Activated naive CD8-positive, alpha-beta T cell treated with anti-CD3 and anti-CD28 coated beads, Interleukin-2, amount 10 ng/mL, durations not matched to agents 7 days and 5 days (primary cell): ENCODE measurements around the gene ALDH1A2. TPM values are rescaled to one million over a fixed set of nuclear protein-coding genes. Genes with fewer than 3 reads are reported as not detected.
"Not testable (repeated sequence)": the region's sequence is repeated elsewhere in the genome, so short reads cannot be mapped to it uniquely, and the experiment has no call there.

ENCODE experiments used
- ATAC-seq: fragments of 150-1000 bp; cut with Tn5 transposase; one replicate; pipeline ENCODE4 v1.10.0; 2021; ENCODE audit warnings: low read depth, moderate library complexity
- POLR2A ChIA-PET: fragments of 350-600 bp; sonication (Branson Sonifier 250); formaldehyde crosslinking; loops from one replicate; lab custom pipeline; 2021; ENCODE audit warnings: antibody characterized with exemption; lab: Charles Lee
- DNase-seq: peaks from one replicate; pipeline ENCODE4 v3.0.0; 2021
- H3K27ac Mint-ChIP-seq: one replicate; pipeline ENCODE4 v1.8.0; 2022; ENCODE audit warnings: mild to moderate bottlenecking, mixed read lengths
- H3K27me3 Mint-ChIP-seq: one replicate; pipeline ENCODE4 v1.8.0; 2022; ENCODE audit warnings: mild to moderate bottlenecking, moderate library complexity, mixed read lengths
- H3K36me3 Mint-ChIP-seq: one replicate; pipeline ENCODE4 v1.8.0; 2021; ENCODE audit warnings: mild to moderate bottlenecking, mixed read lengths
- H3K4me1 Mint-ChIP-seq: one replicate; pipeline ENCODE4 v1.8.0; 2021; ENCODE audit warnings: mixed read lengths
- H3K4me3 Mint-ChIP-seq: one replicate; pipeline ENCODE4 v1.8.0; 2022; ENCODE audit warnings: mild to moderate bottlenecking, moderate library complexity, mixed read lengths
- H3K9me3 Mint-ChIP-seq: one replicate; pipeline ENCODE4 v1.8.0; 2021; ENCODE audit warnings: mixed read lengths
- total RNA-seq, 2 experiments: library from RNA; stranded (reverse); gene quantifications; one replicate each; pipeline ENCODE4 v1.2.3, GENCODE V29; 2021

Gene ALDH1A2
- total RNA-seq, 2 experiments from 2014 or later: 0.62 to 0.86 TPM

DNA sequence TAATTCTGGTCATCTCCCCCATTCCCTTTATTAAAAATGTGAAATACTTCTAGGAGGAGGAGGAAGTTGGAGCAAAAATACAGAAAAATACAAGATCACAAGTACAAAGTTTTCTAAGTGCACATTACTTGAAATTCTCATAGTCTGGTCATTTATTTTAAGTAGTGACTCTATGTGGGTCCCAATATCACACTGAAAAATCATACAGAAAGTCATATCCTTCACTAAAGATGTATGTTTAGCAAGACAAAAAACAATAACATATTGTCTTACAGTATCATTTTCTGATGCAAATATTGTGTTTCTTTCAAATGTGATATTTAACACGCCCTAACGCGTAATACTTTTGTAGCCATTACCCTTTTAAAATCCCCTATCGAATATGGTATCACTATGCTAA is 2.5 kb downstream of the ALDH1A2 start:
- H3K27me3 Mint-ChIP-seq: peaks cover 65% of the 10 kb centered on the region
- H3K36me3 Mint-ChIP-seq: no peaks in the 10 kb centered on the region
- peaks cover 3% of the 10 kb centered on the region for H3K4me1 Mint-ChIP-seq
- DNase-seq (no peak), ATAC-seq (no peak)
- no peak overlapping the region for H3K4me3 Mint-ChIP-seq
- no peak overlapping the region for H3K27ac Mint-ChIP-seq
- POLR2A ChIA-PET: no interaction called here
- H3K9me3 Mint-ChIP-seq: no peaks in the 10 kb centered on the region

DNA sequence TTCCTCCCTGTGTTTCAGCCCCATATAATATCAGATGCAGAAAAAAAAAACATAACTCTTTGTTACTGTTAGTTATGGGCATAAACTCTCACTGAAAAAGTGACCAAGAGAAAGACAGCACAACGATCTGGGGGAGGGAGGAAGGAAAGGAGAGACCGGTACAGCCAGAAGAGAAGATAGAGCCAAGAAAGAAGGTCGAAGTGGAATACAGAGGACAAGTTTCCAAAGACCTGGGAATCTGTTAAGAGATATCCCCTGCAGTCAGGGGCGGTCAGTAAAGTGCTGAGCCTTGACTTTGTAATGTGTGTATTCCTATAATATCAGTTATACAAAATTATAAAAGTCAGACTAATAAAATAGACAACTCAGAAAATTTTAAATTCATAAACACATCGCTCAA is 3.3 kb downstream of the ALDH1A2 start:
- peaks cover 3% of the 10 kb centered on the region for H3K4me1 Mint-ChIP-seq
- no peak for ATAC-seq
- peaks cover 63% of the 10 kb centered on the region for H3K27me3 Mint-ChIP-seq

DNA sequence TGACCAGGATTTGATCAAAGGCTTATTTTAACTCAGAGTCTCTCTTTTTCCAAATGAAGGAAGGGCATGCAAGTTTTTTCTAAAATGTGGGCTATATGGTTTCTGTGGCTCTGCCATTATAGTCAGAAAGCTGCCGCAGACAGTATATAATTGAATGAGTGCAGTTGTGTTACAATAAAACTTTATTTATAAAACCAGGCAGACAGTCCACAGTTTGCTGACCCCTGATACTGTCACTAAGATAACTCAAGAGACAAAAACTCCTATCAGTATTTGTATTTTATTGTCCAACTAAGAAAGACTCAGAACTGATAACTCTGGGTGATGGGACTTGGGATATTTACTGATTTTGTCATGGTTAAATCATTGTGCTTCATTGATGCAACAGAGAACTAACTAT is 4.9 kb downstream of the ALDH1A2 start:
- no peak for DNase-seq

More for the DNA sequence above, 3.3 kb downstream of the ALDH1A2 start:
- H3K9me3 Mint-ChIP-seq: no peaks in the 10 kb centered on the region
- POLR2A ChIA-PET: no interaction called here
- H3K4me3 Mint-ChIP-seq: no peak overlapping the region
- no peaks in the 10 kb centered on the region for H3K36me3 Mint-ChIP-seq
- H3K27ac Mint-ChIP-seq: no peak overlapping the region
- no peak for DNase-seq

DNA sequence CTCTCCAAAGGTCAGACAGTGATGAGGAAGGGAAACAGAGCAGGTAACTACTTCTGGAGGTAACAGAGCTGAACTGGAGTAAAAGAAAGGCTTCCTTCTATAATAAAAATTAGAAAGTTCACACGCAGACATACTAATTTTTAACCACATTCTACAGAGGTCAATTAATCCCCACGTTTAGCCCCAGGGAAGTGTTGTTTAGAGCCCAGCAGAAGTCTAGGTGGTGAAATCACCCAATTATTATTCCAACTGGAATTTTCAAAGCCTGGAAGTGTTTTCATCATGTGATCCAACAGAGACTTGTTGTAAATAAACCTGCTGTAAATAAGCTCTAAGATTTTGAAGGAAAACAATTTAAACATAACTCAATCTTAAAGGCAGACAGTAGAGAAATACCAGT is 6.8 kb downstream of the ALDH1A2 start:
- Mint-ChIP-seq H3K27me3 (peaks cover 73% of the 10 kb centered on the region), H3K9me3 (no peaks in the 10 kb centered on the region), H3K4me1 (no peaks in the 10 kb centered on the region), H3K36me3 (no peaks in the 10 kb centered on the region), H3K27ac (no peak overlapping the region), H3K4me3 (no peak overlapping the region)
- POLR2A ChIA-PET: no interaction called here
- ATAC-seq (no peak), DNase-seq (no peak)

More for the DNA sequence above, 4.9 kb downstream of the ALDH1A2 start:
- no peaks in the 10 kb centered on the region for H3K36me3 Mint-ChIP-seq
- no peak overlapping the region for H3K27ac Mint-ChIP-seq
- no peak overlapping the region for H3K4me3 Mint-ChIP-seq
- H3K27me3 Mint-ChIP-seq: peaks cover 70% of the 10 kb centered on the region
- H3K4me1 Mint-ChIP-seq: no peaks in the 10 kb centered on the region
- ATAC-seq: no peak
- POLR2A ChIA-PET: no interaction called here
- no peaks in the 10 kb centered on the region for H3K9me3 Mint-ChIP-seq

DNA sequence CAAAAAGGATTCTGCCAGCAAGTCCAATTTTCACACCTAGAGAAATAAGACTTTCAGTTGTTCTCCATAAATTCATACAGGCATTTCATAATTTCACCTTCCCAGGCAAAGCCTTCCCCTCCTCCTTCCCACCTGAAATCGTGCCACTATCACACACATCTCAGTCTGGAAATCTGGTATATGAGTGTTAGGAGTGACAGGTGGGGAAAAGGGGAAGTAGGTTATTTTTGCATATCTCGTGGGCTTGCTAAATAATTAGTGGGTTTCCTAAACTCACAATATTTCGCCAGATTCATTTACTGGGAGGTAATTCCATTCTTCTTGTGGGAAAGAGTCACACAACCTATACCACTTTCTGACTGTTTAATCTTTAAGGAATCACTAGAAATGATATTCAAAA is 7.4 kb downstream of the ALDH1A2 start:
- no peak overlapping the region for H3K27ac Mint-ChIP-seq
- H3K27me3 Mint-ChIP-seq: peaks cover 68% of the 10 kb centered on the region
- no peak overlapping the region for H3K4me3 Mint-ChIP-seq
- no peaks in the 10 kb centered on the region for H3K36me3 Mint-ChIP-seq
- no peaks in the 10 kb centered on the region for H3K4me1 Mint-ChIP-seq
- ATAC-seq (no peak), DNase-seq (no peak)
- no peaks in the 10 kb centered on the region for H3K9me3 Mint-ChIP-seq
- POLR2A ChIA-PET: no interaction called here

DNA sequence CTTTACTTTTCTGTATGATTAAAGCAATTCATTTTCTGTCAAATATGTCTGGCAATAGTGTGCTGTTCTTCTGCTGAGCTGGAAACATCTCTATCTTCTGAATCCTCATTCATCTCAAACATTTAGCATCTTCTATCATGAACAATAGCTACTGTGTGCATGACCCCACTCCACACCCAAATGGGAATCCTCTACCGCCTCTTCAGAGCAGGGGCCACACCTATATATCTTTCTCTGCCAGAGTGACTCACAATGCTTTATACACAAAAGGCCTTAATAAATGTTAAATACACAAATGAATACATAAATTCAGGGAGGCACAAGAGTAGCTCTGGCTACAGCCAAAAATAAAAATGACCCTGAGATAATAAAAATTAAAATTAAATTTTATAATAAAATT is 8.0 kb downstream of the ALDH1A2 start:
- Mint-ChIP-seq H3K9me3 (no peaks in the 10 kb centered on the region), H3K4me3 (no peak overlapping the region), H3K27me3 (peaks cover 67% of the 10 kb centered on the region), H3K36me3 (no peaks in the 10 kb centered on the region), H3K27ac (no peak overlapping the region), H3K4me1 (no peaks in the 10 kb centered on the region)
- POLR2A ChIA-PET: no interaction called here
- no peak for DNase-seq
- no peak for ATAC-seq

DNA sequence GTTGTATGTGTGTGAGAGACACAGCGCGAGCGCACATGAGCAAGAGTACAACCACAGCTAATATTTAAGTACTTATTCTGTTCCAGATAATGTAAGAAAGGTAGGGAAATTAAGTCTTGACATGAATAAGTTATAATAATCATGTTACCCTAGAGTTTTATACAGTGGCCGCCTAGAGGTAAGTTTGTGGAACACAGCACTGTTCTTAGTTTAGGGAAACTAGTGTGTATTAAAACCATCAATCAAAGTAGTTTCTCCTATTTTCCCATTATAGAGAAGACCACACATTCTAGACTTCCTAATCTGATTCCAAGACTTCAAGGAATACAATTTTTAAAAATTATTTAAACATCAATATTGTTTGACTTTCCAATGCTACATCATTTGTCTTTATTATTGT is 9.5 kb downstream of the ALDH1A2 start:
- POLR2A ChIA-PET: no interaction called here
- no peaks in the 10 kb centered on the region for H3K36me3 Mint-ChIP-seq

DNA sequence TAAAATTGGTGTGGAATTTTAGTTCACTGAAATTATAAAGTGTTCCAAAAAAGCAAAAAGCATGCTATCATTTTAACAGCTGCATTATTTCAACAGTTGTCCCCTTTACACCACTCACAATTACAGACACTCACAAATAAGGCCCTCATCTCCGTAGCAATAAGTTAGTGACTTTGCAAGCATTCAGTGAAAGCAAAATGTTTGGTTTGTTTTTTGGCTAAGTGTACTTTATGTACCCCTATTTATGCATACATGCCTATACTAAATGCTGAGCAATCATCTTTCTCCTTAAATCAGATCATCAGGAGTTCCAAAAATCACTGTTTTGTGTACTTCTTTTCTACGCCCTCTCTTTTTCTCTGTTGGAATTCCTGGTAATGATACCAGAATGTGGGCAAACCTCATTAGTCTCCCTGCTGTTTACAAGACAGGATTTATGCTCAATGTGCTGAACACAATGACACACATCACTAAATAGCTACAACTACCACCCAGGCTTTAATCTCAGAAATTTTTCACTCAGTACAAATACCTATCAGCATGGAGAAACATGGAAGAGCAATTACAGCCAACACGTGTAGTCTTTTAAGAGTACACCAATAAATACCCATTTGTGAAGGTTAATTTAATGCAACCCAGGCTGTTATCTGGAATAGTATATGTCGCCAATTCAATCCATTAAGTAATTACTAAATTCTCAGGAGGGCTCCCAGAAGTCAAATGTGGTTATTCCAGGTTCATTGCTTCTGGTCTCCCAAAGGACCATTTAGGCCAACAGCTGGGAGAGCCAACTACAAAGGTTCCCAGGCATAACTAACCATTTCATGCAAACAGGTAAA is 12.0 kb downstream of the ALDH1A2 start:
- H3K9me3 Mint-ChIP-seq: no peaks in the 10 kb centered on the region
- no peak overlapping the region for H3K27ac Mint-ChIP-seq
- ATAC-seq (no peak), DNase-seq (no peak)
- H3K4me3 Mint-ChIP-seq: no peak overlapping the region
- no peaks in the 10 kb centered on the region for H3K4me1 Mint-ChIP-seq
- peaks cover 53% of the 10 kb centered on the region for H3K27me3 Mint-ChIP-seq
- H3K36me3 Mint-ChIP-seq: no peaks in the 10 kb centered on the region
- POLR2A ChIA-PET: no interaction called here

More for the DNA sequence above, 9.5 kb downstream of the ALDH1A2 start:
- Mint-ChIP-seq H3K27ac (no peak overlapping the region), H3K4me1 (no peaks in the 10 kb centered on the region), H3K27me3 (peaks cover 59% of the 10 kb centered on the region), H3K9me3 (no peaks in the 10 kb centered on the region), H3K4me3 (no peak overlapping the region)
- DNase-seq (no peak), ATAC-seq (no peak)

DNA sequence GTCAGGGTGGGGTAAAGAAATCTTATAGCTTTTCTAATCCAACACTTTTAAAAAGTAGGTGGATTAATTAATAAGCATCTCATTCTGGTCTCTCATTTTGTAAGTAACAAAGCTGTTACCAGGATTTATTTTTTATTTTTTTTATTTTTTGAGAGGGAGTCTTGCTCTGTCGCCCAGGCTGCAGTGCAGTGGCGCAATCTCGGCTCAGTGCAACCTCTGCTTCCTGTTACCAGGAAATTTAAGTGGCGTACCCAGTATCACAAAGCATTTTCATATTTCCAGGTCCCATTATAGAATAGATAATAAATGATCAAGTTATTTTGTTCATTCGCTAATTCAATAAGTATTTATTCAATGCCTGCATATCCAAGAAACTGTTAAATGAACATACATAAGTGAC is 13.2 kb downstream of the ALDH1A2 start:
- Mint-ChIP-seq H3K4me1 (no peaks in the 10 kb centered on the region), H3K4me3 (no peak overlapping the region), H3K27me3 (peaks cover 49% of the 10 kb centered on the region), H3K36me3 (no peaks in the 10 kb centered on the region), H3K9me3 (no peaks in the 10 kb centered on the region), H3K27ac (no peak overlapping the region)
- no peak for ATAC-seq
- no peak for DNase-seq
- POLR2A ChIA-PET: no interaction called here

DNA sequence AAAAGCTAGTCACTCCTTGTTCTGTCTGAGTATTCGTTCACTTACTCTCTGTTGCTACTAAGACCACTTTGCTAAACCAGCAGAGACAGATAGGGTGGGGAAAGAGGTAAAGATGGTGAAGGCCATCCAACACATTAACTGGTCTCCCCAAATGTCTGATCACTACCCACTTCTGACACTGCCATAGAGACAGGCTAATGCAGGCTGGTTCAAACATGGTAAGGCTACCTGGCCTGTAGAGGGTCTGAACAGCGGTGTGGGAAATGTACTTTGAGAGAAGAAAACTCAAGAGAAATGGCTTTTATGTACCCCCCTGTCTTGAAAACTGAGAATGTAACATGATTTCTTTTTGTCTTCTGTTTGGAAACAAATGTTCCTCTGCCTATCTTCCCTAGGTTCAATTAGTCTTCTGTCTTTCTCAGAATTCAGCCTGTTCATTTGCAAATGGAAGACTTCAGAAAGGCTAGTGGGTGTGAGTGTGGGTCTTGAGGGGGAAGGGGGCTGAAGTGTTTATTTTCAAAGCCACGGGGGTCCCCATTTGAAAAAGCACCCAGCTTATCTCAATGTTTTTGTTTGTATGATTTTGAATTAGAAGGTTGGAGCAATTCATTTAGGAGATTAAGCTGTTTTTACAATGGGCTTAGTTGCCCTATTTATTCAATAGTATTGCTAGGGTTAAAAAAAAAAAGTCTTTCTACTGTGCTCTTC is 15.8 kb downstream of the ALDH1A2 start:
- Mint-ChIP-seq H3K36me3 (no peaks in the 10 kb centered on the region), H3K4me1 (no peaks in the 10 kb centered on the region), H3K27me3 (peaks cover 27% of the 10 kb centered on the region), H3K27ac (no peak overlapping the region), H3K4me3 (no peak overlapping the region), H3K9me3 (no peaks in the 10 kb centered on the region)
- ATAC-seq (no peak), DNase-seq (no peak)
- POLR2A ChIA-PET: no interaction called here

DNA sequence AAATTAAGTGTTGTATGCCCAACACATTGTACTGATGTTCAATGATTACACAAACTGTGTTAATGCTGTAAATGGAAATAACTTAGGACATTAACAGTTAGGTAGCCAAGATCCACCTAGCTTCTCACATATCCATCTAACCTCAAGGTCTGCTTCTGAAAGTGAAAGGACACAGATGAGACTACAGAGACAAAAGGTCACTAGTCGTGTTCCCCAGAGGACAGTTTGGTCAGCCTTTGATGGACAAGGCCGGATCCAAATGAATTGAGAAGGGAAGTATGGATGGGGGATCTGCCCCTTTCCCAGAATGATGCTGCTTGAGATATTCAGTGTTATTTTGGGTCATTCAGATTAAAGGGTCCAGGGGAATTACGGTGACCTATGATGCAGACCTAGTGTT is 17.2 kb downstream of the ALDH1A2 start:
- Mint-ChIP-seq H3K27me3 (peaks cover 25% of the 10 kb centered on the region), H3K36me3 (no peaks in the 10 kb centered on the region), H3K27ac (no peak overlapping the region), H3K4me1 (no peaks in the 10 kb centered on the region), H3K9me3 (no peaks in the 10 kb centered on the region), H3K4me3 (no peak overlapping the region)
- POLR2A ChIA-PET: no interaction called here
- DNase-seq (no peak), ATAC-seq (no peak)

DNA sequence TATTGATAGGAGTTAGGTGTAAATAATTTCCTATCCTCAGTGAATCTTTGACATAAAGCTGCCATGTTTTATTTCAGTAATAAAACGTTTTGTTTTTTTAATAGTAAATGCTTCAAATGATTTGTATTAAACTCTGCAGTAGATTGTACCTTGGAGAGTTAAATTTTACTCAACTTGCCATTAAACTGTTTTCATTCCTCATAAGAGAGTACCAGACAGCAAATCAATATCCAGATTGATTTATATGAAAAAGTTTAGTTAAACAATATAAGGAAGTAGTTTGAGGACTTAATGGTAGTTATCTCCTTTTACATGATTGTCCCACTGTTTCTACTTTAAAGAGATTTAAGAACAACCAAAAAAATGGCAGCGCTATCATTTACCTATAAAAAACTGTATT is 18.4 kb downstream of the ALDH1A2 start:
- POLR2A ChIA-PET: no interaction called here
- Mint-ChIP-seq H3K36me3 (no peaks in the 10 kb centered on the region), H3K4me1 (no peaks in the 10 kb centered on the region), H3K9me3 (no peaks in the 10 kb centered on the region), H3K27ac (no peak overlapping the region), H3K27me3 (peaks cover 23% of the 10 kb centered on the region), H3K4me3 (no peak overlapping the region)
- DNase-seq (no peak), ATAC-seq (no peak)

DNA sequence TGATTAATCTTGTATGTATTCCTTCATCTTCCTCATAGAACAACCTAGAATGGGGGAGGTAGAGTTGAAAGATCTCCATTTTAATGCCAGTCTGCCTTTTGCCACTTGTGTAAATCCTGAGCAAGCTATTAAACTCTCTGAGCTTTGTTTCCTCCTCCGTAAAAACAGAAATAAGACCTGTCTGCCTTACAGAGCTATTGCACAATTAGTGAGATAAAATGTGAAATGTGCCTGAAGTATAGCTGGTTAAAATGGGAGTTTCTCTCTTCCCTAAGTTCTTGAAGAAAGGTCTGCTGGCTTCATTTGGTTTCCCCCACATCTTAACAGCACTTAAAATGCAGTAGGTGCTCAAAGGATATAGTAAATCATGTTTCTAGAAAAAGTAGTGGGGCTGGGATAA is 19.0 kb downstream of the ALDH1A2 start:
- H3K36me3 Mint-ChIP-seq: no peaks in the 10 kb centered on the region
- no peaks in the 10 kb centered on the region for H3K4me1 Mint-ChIP-seq
- POLR2A ChIA-PET: no interaction called here
- DNase-seq (no peak), ATAC-seq (no peak)
- no peak overlapping the region for H3K27ac Mint-ChIP-seq
- peaks cover 25% of the 10 kb centered on the region for H3K27me3 Mint-ChIP-seq
- H3K4me3 Mint-ChIP-seq: no peak overlapping the region
- no peaks in the 10 kb centered on the region for H3K9me3 Mint-ChIP-seq

DNA sequence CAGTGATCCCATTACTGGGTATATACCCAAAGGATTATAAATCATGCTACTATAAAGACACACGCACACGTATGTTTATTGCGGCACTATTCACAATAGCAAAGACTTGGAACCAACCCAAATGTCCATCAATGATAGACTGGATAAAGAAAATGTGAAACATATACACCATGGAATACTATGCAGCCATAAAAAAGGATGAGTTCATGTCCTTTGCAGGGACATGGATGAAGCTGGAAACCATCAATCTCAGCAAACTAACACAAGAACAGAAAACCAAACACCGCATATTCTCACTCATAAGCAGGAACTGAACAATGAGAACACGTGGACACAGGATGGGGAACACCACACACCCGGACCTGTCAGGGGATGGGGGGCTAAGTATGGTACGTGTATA is 20.1 kb downstream of the ALDH1A2 start:
- POLR2A ChIA-PET, H3K36me3 Mint-ChIP-seq: not testable (repeated sequence)
- peaks cover 26% of the 10 kb centered on the region for H3K27me3 Mint-ChIP-seq

More for the DNA sequence above, 20.1 kb downstream of the ALDH1A2 start:
- H3K4me1 Mint-ChIP-seq, DNase-seq, H3K4me3 Mint-ChIP-seq, H3K27ac Mint-ChIP-seq, H3K9me3 Mint-ChIP-seq, ATAC-seq: not testable (repeated sequence)
